Measurements from ENCODE around the gene BCL7A. TPM values are rescaled to one million over a fixed set of nuclear protein-coding genes. Genes with fewer than 3 reads are reported as not detected.
A peak's percentile ranks its signal among the peaks of the same experiment; 100 is the strongest.

BCL7A gene
- total and polyA plus RNA-seq, 9 of the 15 experiments (the other 6 are each of a cell fraction or from before 2014, with no cell fraction given), result 0.25 to 21.9 (median 14.9) TPM

- Histone ChIP-seq H2AFZ (ENCODE audit: low read depth, low read length) (no peak overlapping the region), H3K4me3 (peak overlapping the region; percentile 74), H4K20me1 (replicated peaks; ENCODE audit: control insufficient read depth, insufficient read depth, low read length) (peaks cover 29% of the 10 kb centered on the region), H3K4me1 (replicated peaks in 1 of 2; ENCODE audit: control insufficient read depth in 2 of 2, insufficient read depth in 2 of 2, low read length in 2 of 2) (peaks cover 46 to 58% of the 10 kb centered on the region in 2 experiments; a peak in 4 of 5 replicates), H3K27me3 (ENCODE audit: control insufficient read depth in 2 of 2, insufficient read depth in 2 of 2, low read length in 2 of 2) (no peaks in the 10 kb centered on the region), H3K9me3 (replicated peaks; ENCODE audit: control insufficient read depth, insufficient read depth, low read depth, low read length) (no peaks in the 10 kb centered on the region), H3K79me2 (ENCODE audit: control insufficient read depth, insufficient read depth, low read length) (peaks cover 86% of the 10 kb centered on the region), H3K9me1 (ENCODE audit: control insufficient read depth, insufficient read depth, low read length) (no peaks in the 10 kb centered on the region), H3K4me2 (ENCODE audit: insufficient read depth, low read length) (peak overlapping the region; percentile 95), H3K36me3 (ENCODE audit: control insufficient read depth, insufficient read depth, low read length) (peaks cover 48% of the 10 kb centered on the region), H3K27ac (ENCODE audit: extremely low read depth, low read depth, low read length) (peak overlapping the region; percentile 68), H3K9ac (ENCODE audit: insufficient read depth in 1 of 2, low read depth in 2 of 2, low read length in 2 of 2) (peak overlapping the region; percentile 79 to 84)
- BruUV-seq (replicated peaks), result no TSS peak
- CTCF ChIA-PET (ENCODE audit: low intra/inter-chr PET ratio), result interaction anchor here (1.8 kb wide), 1 partner anchor 28 kb away, joined by 6 read pairs; no protein-coding TSS in a partner anchor
- DNase-seq (ENCODE audit: extremely low read depth in 1 of 4, low spot score in 3 of 4) (peak in 1 of 4 experiments; percentile 52), ATAC-seq (peak; percentile 3), FAIRE-seq (peak; percentile 78)
- POLR2A ChIA-PET, result interaction anchor here (0.9 to 5.9 kb wide), 6 partner anchors 8 to 208 kb away, joined by 3 to 68 read pairs (median 10); no protein-coding TSS in a partner anchor
- intact Hi-C loops (cut with micrococcal nuclease) (loop anchor here (2.0 kb wide), 2 partner anchors 17 to 41 kb away; no protein-coding TSS in a partner anchor), in situ Hi-C loops (cut with MboI) (no loop called here)
- WGBS (ENCODE audit: insufficient coverage, low coverage, missing lambda C conversion rate), result 0% methylated on average over 6 of the region's 7 CpGs
- TF ChIP-seq PKNOX1 (IDR thresholded peaks at IDR 0.05) (peak; percentile 23; the same call in 1 of the 2 replicates), ZNF561 (CRISPR knock-in tag; conservative IDR thresholded peaks at IDR 0.05) (no peak), EZH2 (IDR thresholded peaks at IDR 0.05; ENCODE audit: borderline replicate concordance, low read depth, low read length) (no peak), FOXM1 (IDR thresholded peaks at IDR 0.05; ENCODE audit: low read depth) (0 out of 2 replicates have a peak, but pooled peaks have one; percentile 10), FOXM1 (CRISPR knock-in tag; IDR thresholded peaks at IDR 0.05; ENCODE audit: low read depth) (no peak), MNT (conservative IDR thresholded peaks at IDR 0.05) (peak in 1 of 2 experiments; percentile 56; a peak in 1 of 4 replicates), TFAP4 (CRISPR knock-in tag; IDR thresholded peaks at IDR 0.05; ENCODE audit: borderline replicate concordance) (peak; percentile 87), ETV6 (IDR thresholded peaks at IDR 0.05; ENCODE audit: borderline replicate concordance in 1 of 2, low read depth in 2 of 2, low read length in 1 of 2) (0 out of 4 replicates have a peak, but pooled peaks of 1 of the 2 experiments have one; percentile 42), ETV6 (CRISPR knock-in tag; IDR thresholded peaks at IDR 0.05; ENCODE audit: borderline replicate concordance) (no peak), FOXK2 (conservative IDR thresholded peaks at IDR 0.05 in 1 of 2, IDR thresholded peaks at IDR 0.05 in 1 of 2; ENCODE audit: low read depth in 2 of 2) (peak; percentile 82 to 87), SIN3A (IDR thresholded peaks at IDR 0.05; ENCODE audit: borderline replicate concordance in 2 of 2, control insufficient read depth in 1 of 2, low read depth in 2 of 2, low read length in 2 of 2) (peak; percentile 83 to 90; a peak in 2 of 4 replicates), ZBTB1 (CRISPR knock-in tag; IDR thresholded peaks at IDR 0.05; ENCODE audit: borderline replicate concordance, low read depth) (no peak)
- TF ChIP-seq, protein P1, sequence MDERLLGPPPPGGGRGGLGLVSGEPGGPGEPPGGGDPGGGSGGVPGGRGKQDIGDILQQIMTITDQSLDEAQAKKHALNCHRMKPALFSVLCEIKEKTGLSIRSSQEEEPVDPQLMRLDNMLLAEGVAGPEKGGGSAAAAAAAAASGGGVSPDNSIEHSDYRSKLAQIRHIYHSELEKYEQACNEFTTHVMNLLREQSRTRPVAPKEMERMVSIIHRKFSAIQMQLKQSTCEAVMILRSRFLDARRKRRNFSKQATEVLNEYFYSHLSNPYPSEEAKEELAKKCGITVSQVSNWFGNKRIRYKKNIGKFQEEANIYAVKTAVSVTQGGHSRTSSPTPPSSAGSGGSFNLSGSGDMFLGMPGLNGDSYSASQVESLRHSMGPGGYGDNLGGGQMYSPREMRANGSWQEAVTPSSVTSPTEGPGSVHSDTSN (CRISPR knock-in tag; IDR thresholded peaks at IDR 0.05; ENCODE audit: low read depth), result no peak
- TF ChIP-seq, protein P1 (tag; conservative IDR thresholded peaks at IDR 0.05; ENCODE audit: low read depth), result no peak
Measured at GRCh38 chr12:122081697-122082221, 60.1 kb downstream of the BCL7A start.
